ENCODE data around the gene RAD52.
"Not testable (repeated sequence)": the region's sequence is repeated elsewhere in the genome, so short reads cannot be mapped to it uniquely, and the experiment has no call there.

The RAD52 gene

GRCh38 chr12:967641-968040 lies 18.1 kb upstream of the RAD52 start:
- DNase-seq (ENCODE audit: low read depth): no peak

DNA sequence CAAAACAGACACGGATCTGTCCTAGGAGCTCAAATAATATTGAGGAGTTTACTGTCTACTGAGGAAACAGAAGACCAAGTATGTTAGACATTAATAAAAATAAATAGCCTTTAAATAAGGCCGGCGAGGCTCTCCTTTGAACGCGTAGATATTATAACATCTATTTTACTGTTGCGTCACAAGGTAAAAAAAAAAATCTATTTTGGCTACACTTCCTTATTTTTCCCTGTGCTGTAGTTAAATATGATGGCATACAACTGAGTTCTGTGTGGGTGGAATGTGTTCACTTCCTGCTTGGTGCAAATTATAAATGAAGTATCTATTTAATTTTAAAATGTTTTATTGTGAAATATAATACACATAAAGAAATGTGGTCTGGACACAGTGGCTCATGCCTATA lies 17.2 kb upstream of the RAD52 start:
- DNase-seq (ENCODE audit: low read depth): no peak

DNA sequence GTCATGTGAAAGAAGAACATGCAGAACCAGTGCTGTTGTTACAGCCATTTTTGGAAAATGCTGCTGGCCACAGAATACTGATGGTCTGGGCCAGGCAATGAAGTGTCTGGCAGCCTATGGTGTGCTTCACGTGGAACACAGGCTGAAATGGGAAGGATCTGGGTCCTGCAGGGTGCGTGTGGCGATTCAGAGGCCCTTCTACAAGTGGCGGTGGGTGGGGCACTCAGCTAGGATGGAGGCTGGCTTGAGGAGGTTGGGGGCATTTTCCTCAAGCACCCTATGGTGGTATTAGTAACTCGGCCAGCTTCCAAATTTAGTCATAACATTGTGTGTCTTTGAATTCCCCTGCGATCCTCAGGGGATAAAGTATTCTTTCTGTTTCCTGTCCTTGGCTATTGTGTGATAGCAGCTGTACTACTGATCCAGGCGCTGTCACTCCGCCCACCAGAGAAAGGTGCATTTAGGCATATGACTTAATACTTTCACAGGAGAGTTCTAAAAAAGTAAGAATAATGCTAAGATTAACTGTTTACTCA lies 9.2 kb upstream of the RAD52 start:
- no peak for DNase-seq (ENCODE audit: low read depth)

- DNase-seq (ENCODE audit: low read depth): no peak
Observed at GRCh38 chr12:955939-956338, 6.4 kb upstream of the RAD52 start.

DNA sequence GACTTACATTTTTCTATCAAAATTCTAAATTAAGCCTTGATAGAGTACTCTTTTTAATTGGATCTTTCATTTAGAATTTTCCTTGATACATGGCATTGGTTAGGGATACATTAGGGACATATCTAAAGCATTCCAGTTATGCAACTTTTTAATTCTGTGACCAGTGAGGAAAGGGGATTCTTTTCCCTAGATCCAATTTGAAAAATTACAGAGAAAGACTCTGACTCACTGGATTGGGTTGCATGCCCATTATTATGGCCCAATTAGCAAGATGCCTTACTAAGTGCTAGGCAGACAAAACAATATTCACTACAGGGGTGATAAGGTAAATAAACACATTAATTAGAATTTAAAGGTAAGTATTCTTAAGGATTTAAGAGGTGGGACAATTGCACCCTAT lies 5.2 kb upstream of the RAD52 start:
- DNase-seq (ENCODE audit: low read depth): peak; percentile 9

DNA sequence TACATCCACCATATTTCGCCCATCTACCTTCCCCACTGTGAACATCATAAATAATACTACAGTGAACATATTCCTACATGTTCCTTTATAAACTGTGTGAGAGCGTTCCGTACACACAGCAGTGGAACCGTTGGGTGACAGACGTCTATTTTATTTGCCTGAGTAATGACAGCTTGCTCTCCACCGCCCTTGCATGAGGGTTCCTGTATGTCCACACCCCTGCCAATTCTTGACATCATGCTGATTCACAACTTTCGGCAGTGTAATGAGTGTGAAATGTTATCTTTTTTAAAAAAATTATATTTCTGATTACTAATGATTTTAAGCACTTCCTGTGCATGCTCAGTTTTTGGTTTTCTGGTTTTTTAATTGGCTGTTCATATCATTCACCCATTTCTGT lies 4.3 kb upstream of the RAD52 start:
- peak; percentile 40 for DNase-seq (ENCODE audit: low read depth)

DNA sequence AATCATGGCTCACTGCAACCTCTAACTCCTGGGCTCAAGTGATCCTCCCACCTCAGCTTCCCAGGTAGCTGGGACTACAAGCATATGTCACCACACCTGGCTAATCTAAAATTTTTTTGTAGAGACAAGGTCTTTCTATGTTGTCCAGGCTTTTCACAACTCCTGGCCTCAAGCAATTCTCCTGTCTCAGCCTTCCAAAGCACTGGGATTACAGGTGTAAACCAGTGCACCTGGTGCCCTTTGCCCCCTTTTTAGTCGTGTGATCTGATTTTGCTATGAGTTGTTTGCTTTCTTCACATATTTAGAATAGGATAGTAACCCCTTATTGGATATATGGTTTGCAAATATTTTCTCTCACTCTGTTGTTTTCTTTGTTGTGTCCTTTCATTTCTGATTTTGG lies 1.7 kb upstream of the RAD52 start:
- DNase-seq (ENCODE audit: low read depth): no peak

DNA sequence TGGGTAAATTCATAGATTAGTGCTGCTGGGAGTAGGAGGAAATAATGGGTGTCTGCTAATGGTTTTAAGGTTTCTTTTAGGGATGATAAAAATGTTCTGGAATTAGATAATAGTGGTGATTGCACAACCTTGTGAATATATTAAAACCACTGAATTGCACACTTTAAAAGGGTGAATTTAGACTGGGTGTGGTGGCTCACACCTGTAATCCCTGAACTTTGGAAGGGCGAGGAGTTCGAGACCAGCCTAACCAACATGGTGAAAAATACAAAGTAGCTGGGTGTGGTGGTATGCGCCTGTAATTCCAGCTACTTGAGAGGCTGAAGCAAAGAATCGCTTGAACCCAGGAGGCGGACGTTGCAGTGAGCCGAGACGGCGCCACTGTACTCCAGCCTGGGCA lies 1.3 kb downstream of the RAD52 start:
- peak; percentile 9 for DNase-seq (ENCODE audit: low read depth)

GRCh38 chr12:946631-947030 lies 2.9 kb downstream of the RAD52 start:
- DNase-seq (ENCODE audit: low read depth): peak; percentile 93

DNA sequence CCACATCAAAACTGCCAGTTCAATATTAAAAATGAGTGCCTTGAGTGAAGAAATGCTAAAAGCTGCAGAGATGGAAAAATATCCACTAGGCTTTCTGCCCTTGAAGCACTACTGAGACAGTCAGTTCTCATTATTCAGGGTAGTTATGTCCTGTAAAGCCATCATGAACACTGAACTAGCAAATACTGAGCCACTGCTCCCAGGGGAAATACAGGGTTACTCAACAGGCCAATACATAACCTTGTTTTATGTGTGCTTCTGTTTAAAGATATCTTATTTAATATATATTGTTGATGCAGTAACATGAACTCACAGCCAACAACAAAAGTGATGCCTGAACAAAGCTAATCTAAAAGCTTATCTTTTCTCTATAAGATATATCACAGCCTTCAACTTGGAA lies 3.3 kb downstream of the RAD52 start:
- peak; percentile 43 for DNase-seq (ENCODE audit: low read depth)

DNA sequence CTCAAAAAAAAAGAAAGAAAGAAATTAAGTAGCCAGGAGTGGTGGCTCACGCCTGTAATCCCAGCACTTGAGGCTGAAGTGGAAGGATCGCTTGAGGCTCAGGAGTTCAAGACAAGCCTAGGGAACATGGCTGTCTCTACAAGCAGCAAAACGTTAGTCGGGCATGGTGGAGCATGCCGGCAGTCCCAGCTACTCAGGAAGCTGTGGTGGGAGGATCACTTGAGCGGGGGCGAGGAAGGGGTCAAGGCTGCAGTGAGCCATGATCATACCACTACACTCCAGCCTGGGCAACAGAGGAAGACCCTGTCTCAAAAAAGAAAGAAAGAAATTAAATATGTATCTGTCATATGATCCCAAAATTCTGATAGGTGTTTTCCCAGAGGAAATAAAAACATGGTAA lies 5.3 kb downstream of the RAD52 start:
- no peak for DNase-seq (ENCODE audit: low read depth)

GRCh38 chr12:943051-943450 lies 6.4 kb downstream of the RAD52 start:
- no peak for DNase-seq (ENCODE audit: low read depth)

GRCh38 chr12:938810-939209 lies 10.7 kb downstream of the RAD52 start:
- no peak for DNase-seq (ENCODE audit: low read depth)

- no peak for DNase-seq (ENCODE audit: low read depth)
Observed at GRCh38 chr12:936377-937345, 12.8 kb downstream of the RAD52 start.

DNA sequence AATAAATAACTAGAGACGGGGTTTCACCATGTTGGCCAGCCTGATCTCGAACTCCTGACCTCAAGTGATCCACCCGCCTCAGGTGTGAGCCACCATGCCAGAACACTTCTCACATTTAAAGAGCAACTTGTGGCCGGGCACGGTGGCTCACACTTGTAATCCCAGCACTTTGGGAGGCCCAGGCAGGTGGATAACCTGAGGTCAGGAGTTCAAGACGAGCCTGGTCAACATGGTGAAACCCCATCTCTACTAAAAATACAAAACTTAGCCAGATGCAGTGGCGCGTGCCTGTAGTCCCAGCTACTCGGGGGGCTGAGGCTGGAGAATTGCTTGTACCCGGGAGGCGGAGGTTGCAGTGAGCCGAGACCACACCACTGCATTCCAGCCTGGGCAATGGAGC lies 13.6 kb downstream of the RAD52 start:
- DNase-seq (ENCODE audit: low read depth): not testable (repeated sequence)

DNA sequence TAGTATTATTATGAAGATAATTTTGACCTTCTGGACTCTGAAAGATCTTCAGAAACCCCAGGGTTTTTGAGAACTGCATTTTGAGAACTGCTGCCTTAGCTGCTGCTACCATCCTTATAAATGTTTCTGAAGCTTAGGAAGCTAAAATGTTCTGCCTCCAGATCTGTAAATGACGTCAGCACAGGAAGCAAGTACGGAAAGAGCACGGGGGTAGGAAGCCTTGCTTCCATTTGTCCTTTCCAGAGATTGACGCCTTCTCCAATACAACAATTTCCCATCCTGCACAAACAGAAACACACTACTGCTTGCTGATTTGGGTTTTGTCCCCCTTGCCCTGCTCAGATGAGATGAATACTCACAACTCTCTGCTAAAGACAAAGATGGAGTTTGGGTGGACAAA lies 17.9 kb downstream of the RAD52 start:
- no peak for DNase-seq (ENCODE audit: low read depth)

DNA sequence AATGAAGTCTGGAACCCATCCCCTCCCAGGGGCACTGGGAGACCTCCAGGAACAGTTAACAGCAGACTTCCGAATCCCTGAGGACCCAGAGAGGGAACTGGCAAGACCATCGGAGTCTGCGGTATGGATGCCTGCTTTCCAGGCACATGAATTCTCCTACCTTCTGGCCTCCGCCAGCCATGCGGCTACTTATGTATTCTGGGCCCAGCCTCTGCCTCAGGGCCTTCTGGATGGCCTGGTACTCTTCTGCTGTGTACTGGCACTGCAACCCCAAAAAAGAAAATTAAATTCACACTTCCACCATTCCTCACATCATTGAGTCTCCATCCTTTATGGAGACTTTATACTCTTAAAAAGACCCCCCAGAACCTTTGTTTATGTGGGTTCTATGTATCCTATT lies 18.4 kb downstream of the RAD52 start:
- DNase-seq (ENCODE audit: low read depth): no peak

DNA sequence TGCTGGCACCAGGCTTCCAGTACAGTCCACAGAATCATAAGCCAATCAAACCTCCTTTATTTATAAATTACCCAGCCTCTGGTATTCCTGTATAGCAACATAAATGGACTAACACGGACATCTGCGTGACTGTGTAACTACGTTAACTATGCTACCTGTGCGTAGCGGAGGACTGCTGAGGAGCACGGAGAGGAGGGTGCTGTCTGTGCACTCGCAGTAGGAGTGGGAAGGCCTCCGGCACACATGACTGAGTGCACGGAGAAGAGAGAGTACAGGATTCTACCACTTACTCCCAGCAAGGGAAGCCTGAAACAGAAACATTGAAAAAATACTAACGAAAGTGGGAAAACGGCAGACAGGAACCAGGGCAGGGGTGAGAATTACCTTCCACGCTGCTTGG lies 22.9 kb downstream of the RAD52 start:
- DNase-seq (ENCODE audit: low read depth): no peak

- no peak for DNase-seq (ENCODE audit: low read depth)
Observed at GRCh38 chr12:922285-922684, 27.2 kb downstream of the RAD52 start.

DNA sequence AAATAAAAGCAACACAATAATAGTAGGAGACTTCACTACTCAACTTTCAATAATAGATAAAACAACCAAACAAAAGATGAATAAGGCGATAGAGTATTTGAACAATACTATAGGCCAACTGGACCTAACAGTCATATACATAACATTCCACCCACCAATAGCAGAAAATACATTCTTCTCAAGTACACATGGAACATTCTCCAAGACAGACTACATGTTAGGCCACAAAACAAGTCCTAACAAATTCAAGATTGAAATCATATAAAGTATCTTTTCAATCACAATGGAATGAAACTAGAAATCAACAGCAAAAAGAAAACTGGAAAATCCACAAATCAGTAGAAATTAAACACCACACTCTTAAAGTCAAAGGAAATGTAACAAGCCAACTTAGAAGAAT lies 28.8 kb downstream of the RAD52 start:
- DNase-seq (ENCODE audit: low read depth): no peak

DNA sequence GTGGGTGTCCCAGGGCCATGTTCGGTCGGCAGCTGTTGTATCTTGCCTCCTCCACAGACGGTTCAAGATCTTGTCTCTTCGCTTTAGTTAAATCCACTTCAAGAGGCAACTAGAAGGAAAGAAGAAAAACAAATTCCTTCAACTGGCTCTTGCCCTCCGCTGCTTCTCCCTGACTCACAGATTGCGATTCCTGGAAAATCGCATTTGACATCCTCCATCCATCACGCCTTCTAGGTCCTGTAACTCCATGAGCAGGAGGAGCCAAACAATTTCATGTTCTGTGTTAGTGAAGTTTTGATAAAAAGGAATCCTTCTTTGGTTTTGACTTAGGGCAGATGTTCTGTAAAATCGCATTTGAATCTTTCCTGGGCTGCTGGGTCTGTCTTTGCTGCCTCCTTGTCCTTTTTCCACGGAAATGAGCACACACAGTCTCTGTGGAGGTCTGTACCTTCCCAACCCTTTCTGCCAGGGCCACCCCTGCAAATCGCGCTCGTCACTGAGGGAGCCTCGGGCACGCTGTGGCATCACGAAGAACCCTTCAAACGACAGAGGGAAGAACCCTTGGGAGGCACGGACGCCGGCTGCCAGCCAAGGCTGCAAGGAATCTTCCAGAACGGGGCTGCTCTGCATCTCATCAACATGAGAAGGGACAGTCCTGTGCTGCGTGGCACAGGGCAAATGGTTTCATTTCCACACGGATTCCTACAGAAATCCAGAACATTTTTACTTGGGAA lies 32.6 kb downstream of the RAD52 start:
- DNase-seq (ENCODE audit: low read depth): peak; percentile 95

- peak; percentile 49 for DNase-seq (ENCODE audit: low read depth)
Observed at GRCh38 chr12:916240-916639, 33.3 kb downstream of the RAD52 start.

DNA sequence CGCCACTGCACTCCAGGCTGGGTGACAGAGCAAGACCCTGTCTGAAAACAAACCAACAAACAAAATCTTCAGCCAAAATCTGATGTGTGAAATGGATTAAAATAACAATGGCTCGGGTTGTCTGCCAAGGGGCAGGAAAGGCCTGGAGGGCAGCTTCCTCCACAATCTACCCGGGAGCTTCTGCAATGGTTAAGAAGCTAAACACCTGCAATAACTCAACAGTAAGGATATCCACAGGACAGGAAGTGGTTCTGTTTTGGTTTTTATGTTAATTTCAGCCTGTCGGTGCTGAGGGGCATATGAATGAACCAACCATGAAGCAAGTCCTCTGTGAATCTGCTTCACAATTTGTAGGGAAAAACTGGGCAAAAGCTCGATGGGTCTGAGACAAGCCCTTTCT lies 34.4 kb downstream of the RAD52 start:
- no peak for DNase-seq (ENCODE audit: low read depth)
